HG02623 (cell line): Measurements from ENCODE around the gene ABCG8.

Experiments
- ATAC-seq: cut with Tn5 transposase; IDR thresholded peaks from one replicate; pipeline ENCODE4 v1.9.1; 2021; ENCODE audit warnings: moderate library complexity; ENCODE audit not compliant: unreplicated experiment

ABCG8 gene

GRCh38 chr2:43855292-43855691 is 16.5 kb downstream of the ABCG8 start:
- ATAC-seq = no peak

DNA sequence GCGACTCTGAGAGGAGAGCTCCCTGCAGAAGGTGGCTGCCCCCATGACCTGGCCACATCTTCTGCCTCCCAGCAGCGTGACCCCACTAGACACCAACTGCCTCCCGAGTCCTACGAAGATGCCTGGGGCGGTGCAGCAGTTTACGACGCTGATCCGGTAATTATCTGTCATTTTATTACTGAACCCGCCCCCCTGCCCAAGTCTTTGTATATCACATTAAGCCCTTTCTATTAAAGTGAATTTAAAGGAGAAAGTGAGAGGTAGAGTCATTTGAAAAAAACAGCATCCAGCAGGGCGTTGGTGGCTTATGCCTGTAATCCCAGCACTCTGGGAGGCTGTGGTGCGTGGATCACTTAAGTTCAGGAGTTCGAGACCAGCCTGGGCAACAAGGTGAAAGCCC is 33.4 kb downstream of the ABCG8 start:
- ATAC-seq = no peak

GRCh38 chr2:43874776-43875451 is 36.1 kb downstream of the ABCG8 start:
- no peak for ATAC-seq

DNA sequence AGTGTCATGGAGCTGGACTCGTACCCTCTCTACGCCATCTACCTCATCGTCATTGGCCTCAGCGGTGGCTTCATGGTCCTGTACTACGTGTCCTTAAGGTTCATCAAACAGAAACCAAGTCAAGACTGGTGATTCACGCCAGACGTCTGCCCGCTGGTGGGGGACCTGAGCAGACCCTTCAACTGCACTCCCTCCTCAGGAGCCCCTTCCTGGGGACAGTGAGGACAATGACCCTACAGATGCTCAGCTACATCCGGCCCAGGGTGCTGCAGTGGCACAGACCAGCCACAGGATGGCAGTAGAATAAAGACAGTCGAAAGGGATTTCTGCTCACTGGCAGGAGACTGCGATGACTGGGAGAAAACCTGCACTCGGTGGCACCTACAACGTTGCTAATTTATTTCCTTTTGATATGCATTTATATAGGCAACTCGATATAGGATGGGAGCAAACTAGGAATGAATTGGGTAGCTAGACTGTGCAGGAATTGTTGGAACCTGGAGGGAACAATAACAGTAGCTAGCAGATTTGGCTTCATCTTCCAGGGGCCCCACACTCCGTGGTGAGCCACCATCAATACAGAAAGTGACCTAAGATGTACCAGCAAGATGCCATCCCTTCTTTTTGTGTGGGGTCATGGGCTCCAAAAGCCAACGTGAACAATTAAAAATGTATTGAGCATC is 39.2 kb downstream of the ABCG8 start:
- ATAC-seq = peak; percentile 61

GRCh38 chr2:43879261-43879660 is 40.5 kb downstream of the ABCG8 start:
- ATAC-seq = no peak

DNA sequence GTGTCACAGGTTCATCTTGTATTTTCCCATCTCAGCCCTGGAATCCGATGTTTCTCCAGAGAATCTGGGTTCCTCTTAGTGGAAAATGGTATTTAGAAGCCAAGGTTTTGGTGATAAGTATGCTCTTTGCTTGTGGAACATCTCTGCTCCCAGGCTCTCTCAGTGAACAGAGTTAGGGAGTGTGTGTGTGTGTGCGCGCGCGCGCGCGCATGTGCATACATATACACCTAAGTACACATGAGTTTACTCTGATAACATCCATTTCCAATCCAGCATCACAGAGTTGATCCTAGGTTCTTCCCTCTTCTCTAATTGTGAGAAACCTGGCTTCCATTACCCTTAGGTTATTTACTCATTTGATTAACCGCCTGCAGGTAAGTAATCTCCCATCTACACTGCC is 41.7 kb downstream of the ABCG8 start:
- ATAC-seq = no peak

- no peak for ATAC-seq
Observed at GRCh38 chr2:43880952-43881351, 42.2 kb downstream of the ABCG8 start.

DNA sequence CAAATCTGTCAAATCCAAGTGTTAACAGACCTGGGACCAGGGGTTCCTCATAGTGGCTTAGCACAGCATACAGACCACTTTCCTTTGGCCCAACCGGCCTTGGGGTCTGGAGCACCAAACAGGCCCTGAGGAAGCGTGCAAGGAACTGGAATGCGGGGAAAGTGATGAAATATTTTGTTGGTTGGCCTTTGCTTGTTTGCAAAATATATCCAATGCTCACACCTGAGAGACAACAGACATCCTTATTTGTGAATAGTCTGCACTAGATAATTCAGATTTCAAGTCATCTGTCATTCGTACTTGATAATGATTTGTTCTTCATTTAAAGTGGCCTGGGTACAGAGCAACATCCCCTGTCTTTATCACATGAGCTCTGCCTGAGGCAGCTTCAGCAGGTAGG is 43.5 kb downstream of the ABCG8 start:
- ATAC-seq = no peak

- no peak for ATAC-seq
Observed at GRCh38 chr2:43884689-43885088, 45.9 kb downstream of the ABCG8 start.

DNA sequence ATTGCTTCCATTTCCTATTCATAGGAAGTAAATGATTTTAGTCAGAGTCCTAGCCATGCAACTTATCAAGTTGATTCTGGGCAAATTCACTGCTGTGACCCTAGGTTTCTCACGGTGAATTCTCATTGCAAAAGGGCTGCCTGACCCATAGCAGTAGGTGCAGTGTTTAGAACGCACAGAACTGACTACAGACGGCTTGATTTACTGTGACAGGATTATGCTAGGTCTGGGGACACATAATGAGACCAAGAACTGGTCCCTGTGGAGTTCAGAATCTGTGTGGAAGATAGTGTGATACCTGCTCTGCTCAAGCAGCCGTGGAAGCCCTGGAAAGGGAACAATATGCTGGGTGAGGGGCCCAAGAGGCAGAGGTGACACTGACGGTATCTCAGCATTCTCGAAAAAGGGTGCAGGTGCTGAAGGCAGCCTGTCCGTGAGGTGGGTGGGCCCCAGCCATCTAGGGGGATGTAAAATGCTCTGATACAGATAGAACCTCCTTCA is 46.4 kb downstream of the ABCG8 start:
- no peak for ATAC-seq

DNA sequence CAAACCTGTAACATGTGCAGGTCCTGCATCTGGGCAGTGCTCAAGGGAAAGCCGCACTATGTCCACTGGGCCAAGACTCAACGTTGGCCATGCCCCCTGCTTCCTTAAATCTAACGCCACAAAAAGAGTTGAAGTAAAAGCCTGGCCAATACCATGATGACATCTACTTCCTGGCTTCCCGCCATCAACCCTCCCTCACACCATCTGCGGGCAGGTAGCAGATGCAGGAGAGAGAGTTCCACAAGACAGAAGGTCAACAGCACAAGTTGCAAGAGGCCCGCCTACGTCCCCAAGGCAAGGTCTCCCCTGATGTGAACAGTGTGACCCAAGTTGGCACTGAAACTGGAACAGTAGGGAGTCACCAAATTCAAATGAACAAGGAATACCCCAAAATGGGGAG is 48.4 kb downstream of the ABCG8 start:
- ATAC-seq = no peak

DNA sequence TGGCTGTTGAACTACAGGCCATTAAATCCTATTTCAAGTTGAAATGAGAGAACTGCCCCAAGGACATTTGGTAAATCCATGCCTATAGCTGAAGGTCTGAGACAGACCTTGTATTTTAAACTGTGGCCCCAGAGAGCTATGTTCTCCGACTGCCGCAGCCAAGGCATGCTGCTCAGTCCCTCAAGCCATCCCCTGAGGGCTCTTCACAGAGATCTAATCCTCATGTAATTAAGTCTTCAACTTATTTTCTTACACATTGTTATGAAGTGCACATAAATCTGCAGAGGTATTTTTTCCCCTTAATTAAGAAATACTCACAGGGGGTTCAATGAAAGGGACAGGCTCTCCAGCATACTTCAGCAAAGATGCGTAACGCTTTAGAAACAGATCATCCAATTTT is 50.6 kb downstream of the ABCG8 start:
- ATAC-seq = no peak

GRCh38 chr2:43890855-43891254 is 52.1 kb downstream of the ABCG8 start:
- no peak for ATAC-seq

DNA sequence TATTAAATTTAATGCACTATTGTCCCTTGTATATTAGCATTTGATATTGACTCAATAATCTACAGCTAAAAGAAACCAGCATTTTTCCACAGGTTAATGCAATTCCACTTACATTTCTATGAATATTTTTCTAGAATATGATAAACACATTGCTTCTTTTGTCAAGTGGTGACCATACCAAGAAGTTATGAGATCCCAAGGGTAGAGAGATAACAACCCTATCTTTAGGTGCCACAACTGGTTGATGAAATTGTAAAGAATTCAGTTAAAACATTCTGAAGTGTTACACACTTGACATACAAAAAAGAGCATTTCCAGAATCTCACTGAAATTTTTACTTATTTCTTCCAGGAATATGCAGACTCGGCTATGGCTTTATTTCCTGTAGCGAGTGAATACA is 56.0 kb downstream of the ABCG8 start:
- no peak for ATAC-seq

DNA sequence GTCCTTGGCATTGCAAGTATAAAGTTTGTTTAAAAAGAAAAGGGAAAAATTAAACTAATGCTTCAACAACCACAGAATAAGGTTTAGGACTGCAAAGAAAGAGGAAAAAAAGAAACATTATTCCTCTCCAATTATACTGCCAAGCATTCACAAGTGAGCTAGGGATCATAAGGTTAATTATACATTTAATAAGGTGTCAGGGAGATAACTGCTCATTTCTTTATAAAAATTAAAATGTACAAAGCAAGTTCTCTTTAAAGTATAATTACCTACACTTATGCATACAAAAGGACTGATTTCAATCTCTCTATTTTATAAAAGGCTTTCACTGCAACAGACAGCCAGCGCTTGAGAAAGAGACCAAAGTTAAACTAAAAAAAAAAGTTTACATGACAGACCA is 58.1 kb downstream of the ABCG8 start:
- ATAC-seq = no peak

- ATAC-seq = no peak
Observed at GRCh38 chr2:43897492-43897891, 58.7 kb downstream of the ABCG8 start.

DNA sequence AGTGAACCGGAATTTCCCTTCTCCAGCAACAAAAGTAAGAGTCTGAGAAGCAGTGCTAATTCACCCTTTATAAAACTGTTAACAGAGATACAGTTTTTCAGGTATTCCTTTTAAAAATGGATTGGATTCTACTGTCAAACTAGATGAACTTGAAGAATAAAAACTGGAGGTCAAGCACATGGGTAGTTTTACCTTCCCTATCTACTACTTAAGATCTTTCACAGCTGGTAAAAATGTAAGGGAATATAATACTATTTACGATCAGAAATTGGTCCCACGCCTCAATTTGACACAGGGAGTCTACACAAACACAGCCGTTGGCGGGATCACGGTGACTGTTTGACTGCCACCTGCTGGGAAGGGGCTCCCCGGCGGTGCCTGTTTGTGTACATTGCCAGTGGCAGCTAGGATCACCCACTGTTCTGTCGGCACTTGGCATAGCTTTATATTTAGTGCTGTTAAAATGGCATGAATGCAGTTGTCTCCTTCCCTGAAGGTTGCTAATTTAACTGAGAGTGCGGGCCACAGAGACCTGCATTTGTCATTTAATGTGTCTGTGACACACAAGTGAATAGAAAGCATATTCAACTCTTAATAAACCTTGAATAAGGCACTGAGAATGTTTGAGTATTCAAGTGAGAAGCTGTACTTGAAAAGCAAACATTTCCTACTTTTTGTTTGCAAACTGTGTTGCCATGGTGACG is 59.5 kb downstream of the ABCG8 start:
- ATAC-seq = no peak

GRCh38 chr2:43898838-43899346 is 60.1 kb downstream of the ABCG8 start:
- ATAC-seq = no peak

- no peak for ATAC-seq
Observed at GRCh38 chr2:43899589-43899988, 60.8 kb downstream of the ABCG8 start.

DNA sequence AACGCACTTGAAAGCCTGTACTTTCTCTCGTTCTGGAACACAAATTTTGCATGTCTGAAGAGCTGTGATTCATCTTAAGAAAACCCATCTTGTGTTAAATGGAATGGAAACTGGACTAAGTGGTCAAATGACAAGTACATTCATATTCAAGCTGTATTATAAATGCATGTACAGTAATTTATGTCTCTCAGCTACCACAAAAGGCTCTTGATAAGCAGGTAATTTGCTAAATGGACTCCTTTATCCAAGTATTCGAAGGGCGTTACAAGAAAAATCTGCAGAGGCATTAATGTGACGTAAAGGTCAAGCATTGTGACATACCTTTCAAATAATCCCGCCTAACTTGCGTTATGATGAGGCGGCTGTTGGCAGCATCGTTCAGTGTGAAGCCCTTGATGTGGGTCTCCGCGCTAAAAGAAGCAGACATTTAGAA is 66.6 kb downstream of the ABCG8 start:
- no peak for ATAC-seq

DNA sequence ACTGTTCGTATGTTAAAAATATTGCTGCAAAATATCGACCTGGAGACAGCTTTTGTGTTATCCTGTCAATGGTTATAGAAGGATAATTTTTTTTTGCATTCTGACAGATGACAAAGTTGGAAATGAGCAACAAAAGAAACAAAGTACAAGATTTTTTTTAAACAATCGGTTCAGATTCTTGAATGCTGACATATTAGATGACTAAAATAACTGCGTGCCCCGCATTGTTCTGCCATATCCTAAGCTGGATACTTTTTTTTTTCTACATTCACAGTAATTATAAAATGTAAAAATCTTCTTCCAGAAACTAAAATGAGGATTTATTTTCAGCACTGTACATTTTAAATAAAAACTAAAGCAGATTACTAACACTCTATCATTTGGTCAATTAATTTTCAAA is 67.1 kb downstream of the ABCG8 start:
- ATAC-seq = no peak
